NCI-H82 treated with DMSO at 0.1 percent for 48 hours (cell line): ENCODE results near the gene NDNF.

Experiments
- DNase-seq: peaks from one replicate; lab custom pipeline; 2025; ENCODE audit not compliant: unreplicated experiment; lab: John Stamatoyannopoulos, UW

The NDNF gene, protein sequence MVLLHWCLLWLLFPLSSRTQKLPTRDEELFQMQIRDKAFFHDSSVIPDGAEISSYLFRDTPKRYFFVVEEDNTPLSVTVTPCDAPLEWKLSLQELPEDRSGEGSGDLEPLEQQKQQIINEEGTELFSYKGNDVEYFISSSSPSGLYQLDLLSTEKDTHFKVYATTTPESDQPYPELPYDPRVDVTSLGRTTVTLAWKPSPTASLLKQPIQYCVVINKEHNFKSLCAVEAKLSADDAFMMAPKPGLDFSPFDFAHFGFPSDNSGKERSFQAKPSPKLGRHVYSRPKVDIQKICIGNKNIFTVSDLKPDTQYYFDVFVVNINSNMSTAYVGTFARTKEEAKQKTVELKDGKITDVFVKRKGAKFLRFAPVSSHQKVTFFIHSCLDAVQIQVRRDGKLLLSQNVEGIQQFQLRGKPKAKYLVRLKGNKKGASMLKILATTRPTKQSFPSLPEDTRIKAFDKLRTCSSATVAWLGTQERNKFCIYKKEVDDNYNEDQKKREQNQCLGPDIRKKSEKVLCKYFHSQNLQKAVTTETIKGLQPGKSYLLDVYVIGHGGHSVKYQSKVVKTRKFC

DNA sequence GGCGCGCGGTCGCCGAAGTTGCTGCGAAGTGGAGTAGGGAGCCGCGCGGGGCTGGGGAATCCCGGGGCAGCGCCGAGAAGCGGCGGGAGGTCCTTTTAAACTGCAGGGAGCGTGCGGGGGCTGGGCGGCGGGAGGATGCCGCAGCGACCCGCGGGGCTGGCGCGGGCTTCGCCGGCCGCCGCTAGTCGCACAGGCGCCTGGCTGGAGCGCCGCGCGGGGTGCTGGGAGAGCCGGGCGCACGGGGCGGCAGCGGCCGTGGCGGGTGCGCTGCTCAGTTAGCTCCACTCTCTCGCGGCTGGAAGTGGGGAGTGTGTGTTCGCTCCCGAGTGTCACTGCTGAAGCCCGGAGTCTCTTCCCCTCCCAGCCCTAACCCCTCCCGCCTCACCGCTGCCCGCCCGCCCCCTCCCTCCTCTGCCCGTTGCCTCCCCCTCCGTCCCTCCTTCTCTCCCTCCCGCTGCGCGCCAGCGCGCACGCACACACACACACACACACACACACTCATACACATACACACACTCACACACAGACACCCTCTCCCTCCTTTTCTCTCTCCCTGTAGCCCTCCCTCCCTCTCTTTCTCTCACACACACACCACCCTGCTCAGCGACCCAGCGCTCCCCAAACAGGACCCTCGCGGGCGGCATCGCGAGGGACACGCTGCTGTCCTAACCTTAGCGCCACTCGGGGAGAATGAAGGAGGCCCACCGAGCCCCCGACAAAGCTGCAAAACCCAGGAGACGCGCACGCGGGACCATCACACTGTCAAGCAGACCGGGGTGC lies at the start of gene NDNF:
NDNF (minus strand) TSS at position 312 of the 780 bp plus-strand sequence. CDS start 26,698 bp downstream, outside the sequence.
- no peak for DNase-seq

DNA sequence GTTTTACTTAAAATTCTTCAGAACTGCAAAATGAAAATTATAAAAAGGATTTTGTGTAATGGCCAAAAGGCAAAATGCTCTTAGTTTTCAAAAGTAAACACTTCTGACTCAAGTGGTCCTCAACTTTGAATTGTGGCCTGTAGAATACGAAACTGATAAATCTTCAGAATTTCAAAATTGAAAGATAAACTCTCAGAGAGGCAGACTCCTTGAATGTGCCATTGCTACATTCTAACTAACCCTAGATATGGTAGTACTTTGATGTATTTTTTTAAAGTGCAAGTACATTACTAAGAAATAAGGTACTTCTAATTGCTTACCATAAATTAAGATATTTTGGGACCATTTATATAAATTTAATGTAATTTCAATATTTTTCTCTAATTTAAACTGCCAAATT lies 47.4 kb upstream of the NDNF start:
- no peak for DNase-seq

DNA sequence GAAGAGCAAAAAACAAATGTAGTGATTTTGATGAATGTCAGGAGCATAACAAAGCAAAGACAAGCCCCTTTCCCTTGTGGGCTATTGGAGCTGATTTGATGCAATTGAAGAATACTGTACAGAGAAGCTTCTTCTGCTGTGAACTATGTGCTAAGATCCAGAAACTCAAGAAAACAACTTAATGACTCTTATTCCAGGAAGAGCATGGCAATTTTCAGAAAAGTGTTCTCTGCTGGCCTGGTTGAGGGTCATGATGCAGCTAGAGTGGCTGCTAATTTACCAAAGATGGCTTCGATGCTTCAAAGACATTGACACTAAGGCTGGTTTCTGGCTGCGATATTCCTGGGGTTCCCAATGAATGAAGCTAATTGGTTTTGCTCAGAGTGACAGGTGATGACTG lies 46.0 kb upstream of the NDNF start:
- DNase-seq, result no peak

DNA sequence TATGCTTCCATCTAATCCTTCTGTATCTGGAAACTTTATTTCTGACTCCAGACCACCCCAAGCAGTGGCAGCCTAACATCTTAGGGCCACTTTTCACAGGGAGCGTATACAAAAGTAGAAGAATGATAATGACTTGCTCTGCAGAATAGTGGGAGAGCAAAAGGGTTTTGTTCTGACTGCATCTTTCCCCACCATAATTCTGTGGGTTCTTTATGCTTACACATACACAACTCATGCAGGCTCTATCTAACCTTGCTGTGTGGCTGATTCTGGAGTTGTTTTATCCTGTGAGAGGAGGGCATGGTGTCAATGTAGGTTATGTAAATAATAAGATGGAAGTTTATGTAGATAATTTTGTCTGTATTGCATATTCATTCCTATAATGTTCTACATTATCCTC lies 42.4 kb upstream of the NDNF start:
- DNase-seq, result no peak

DNA sequence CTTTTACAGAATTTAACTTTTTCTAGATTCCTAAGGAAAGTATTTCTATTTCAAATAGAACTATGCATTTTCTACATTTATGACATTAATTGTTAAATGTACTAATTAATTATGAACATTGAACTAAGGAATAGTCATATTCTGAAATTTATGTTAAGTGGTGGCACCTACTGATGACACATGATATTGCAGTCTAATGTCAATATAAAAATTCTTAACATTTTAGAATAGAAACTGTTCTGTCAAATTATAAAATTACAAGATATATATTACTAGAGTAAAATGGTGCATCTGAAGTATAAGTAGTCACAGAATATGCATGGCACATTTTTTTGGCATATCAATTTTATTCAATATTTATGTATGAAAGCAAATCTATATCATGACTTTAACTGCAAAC lies 40.2 kb upstream of the NDNF start:
- DNase-seq, result no peak

DNA sequence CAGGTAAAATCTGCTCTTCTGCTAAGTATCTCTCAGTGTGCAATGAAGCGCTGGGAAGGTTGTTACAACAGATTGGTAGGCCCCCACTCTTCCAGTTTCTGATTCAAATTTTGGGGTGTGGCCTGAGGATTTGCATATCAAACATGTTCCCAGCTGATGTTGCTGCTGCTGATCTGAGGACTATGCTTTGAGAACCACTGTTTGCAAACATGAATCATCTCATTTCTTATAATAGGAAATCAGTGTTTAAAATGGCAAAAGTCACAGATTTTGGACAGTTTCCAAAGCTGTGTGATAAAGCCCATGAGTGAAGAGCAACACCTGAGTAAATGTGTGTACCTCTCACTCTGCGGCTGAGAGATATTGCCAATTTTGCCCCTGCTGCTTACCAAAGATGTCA lies 36.2 kb upstream of the NDNF start:
- DNase-seq, result no peak

DNA sequence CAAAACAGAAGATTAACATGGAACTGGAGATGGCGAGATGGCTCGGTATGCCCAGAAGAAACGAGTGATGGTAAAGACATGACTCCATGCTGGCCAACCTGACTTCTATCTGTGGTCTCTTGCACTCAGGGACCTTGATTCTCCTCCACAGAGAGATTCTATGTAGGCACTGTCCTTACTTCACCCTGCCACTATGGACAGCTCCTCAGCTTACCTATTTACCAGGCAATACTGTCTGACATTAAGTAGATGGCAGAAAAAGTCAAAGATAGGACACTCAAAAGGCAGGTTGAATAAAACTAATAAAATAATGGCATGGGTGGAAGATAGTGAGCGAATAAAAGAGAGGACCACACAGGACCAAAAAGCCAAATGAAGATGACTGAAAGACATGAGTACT lies 35.2 kb upstream of the NDNF start:
- DNase-seq, result no peak

DNA sequence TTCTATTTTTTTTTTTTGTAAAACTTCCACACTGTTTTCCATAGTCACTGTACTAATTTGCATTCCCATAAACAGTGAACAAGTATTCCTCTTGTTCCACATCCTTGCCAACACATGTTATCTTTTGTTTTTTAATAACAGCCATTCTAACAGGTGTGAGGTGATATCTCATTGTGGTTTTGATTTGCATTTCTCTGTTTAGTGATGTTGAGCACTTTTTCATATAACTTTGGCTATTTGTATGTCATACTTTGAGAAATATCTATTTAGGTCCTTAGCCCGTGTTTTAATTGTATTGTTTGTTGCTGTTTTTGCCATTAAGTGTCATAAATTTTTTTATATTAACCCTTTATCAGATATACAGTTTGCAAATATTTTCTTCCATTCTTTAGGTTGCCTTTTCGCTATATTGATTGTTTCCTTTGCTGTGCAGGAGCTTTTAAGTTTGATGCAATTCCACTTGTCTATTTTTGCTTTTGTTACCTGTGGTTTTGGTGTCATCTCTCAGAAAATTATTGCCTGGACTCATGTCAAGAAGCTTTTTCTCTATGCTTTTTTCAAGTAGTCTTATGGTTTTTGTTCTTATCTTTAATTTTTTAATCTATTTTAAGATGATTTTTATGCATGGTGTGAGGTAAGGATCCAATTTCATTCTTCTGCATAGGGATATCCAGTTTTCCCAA lies 27.9 kb upstream of the NDNF start:
- no peak for DNase-seq

DNA sequence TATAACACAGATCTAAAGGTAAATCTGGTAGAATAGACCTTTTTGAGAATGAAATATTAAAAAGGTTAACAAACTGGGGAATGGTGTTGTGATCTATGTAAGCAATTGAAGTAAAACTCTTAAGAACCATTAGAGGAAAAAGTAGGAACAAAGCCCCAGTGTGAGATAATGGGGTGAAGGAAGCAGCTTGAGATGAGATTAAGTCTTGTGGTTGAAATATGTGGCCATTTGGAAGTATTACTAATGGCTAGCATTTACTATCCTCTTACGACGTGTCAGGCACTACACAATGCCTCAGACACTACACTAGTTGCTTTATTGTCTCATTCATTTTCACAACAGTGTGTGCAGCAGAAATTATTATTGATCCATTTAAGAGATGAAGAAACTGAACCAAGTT lies 25.9 kb upstream of the NDNF start:
- no peak for DNase-seq

DNA sequence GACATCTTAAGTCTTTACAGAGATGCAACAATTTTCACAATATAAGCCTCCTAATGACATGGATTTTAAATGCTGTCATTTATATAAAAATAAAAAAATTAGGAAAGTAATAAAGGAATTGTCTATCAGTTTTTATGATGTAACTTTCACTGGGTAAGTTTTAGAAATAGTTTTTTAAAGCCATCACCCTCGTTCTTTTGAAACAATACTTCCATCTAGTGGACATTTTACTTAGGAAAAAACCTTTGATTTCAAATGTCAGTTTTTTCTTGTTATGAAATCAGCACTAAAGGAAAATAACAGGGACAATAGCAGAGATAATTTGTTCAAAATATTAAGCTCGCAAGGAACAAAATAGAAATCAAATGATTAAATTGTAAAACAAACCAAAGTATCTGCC lies 24.3 kb upstream of the NDNF start:
- DNase-seq, result peak; percentile 14

DNA sequence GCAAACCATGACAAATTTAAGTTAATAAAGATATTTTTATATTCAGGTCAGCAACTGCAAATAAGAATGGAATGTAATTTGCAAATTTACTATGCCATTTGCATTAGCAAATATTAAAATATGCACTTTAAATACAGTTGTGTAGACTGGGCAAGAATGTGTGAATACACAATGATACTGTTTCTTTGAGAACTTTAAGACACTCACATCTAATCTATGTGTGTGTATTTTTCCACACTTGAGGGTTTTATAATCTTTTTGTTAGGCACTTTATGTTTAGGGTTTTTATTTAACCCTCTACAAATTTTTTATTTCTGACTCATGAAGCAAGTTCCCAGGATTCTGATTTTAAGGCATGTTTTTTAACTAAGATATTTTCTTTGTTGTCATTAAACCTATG lies 23.9 kb upstream of the NDNF start:
- DNase-seq, result no peak

DNA sequence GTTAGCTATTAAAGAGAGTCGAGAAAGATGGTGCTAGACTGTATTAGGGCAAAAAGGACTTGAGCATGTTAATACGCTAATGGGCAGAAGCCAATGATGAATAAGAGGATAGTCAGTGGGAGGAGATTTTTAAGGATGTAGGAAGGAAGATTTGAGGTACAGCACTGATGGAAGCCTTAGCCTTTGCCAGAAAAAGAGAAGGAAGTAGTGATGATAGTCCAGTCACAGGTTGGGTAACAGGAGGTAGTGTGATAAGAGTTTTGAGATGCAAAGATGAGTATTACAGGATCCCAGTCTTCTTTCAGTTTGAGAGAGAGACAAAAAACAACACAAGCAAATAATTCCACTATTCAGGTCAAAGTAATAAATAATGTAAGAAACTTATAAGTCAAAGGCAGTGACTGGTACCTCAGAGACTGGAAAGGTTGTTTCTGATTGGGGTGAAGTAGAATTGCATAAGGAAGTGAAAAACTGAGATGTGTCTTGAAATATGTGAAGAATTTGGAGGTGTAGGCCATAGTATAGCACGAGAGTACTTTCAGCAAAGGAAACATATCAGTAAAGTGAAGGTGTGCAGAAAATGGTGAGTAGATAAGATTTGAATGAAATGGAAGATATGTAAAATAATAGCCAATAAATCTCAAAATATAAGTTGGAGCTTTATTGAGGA lies 22.1 kb upstream of the NDNF start:
- DNase-seq, result no peak

DNA sequence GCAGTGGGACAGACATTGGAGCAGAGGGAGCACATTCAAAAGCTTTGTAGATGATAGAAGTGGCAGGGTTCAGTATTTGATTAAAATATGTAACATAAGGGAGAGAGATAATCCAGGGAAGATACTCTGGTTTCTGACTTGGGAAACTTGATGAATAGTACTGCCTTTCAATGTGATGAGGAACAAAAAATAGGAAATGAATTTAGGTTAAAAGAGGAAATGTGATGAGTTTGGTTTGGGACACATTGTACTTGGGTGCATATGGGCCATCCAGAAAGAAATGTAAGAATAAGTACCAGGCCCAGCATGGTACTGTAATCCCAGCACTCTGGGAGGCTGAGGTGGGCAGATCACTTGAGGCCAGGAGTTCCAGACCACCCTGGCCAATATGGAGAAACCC lies 20.9 kb upstream of the NDNF start:
- DNase-seq, result no peak

DNA sequence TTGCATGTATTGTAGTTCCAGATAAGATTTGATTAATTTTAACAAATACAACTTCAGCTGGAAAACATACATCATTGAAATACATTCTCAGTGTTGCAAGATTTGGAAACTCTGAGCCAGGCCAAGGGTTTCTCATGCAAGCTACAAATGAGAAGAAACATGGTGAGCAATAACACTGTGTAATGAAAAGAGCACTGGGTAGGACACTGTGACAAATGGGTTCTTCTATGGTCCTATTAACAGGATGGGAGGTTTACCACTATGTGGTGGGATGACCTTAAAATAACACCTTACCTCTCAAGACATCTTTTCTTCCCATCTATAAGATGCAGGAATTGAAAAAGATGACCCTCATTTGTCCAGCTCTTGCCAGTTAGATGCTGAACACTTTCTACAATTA lies 19.6 kb upstream of the NDNF start:
- no peak for DNase-seq

DNA sequence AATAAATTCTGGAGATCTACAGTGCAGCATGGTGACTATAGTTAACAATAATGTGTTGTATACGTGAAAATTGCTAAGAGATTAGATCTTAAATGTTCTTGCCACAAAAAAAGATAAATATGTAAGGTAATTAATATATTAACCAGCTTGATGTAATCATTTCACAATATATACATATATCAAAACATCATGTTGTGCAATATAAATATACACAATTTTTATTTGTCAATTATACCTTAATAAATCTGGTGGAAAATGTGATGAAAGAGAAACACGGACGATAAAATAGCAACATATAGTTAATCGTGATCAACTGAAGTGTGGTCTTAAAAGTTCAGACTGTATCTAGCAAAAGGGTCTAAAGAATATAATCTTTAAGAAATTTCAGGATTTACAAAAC lies 16.5 kb upstream of the NDNF start:
- DNase-seq, result no peak

DNA sequence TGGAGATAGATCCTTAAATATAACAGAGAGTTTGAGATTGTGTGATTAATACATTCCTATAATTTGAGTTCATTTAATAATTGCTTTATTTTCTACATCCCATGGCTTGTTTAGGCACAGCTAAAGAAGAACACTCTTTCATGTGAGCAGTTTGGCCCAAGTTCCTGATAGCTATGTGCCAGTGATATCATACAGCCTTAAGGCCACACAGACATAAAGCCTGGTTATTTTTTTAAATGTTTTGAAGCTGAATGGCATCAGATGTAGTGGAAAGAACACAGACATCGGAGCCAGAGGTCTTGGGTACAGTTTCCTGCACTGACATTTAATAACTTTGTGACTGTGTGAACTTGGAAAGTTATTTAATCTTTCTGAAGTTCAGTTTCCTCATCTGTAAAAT lies 7.0 kb upstream of the NDNF start:
- no peak for DNase-seq

DNA sequence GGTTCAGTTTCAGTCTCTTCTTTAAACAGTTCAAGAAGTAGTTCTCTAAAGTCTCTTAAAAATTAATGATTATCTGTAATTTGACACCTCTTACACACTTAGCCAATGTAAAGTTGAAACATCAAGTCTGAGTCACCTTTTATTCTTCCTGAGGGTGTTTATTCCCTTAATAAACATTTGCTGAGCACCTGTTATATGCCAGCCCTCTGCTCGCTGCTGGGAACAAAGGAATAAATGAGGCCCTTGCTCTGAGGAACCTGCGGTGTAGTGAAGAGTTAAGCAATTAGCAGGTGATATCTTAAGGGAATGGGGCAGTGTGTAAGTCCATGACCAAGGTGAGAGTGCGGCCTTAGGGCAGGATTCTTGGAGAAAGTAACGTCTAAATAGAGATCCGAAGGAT lies 5.2 kb upstream of the NDNF start:
- DNase-seq, result no peak

DNA sequence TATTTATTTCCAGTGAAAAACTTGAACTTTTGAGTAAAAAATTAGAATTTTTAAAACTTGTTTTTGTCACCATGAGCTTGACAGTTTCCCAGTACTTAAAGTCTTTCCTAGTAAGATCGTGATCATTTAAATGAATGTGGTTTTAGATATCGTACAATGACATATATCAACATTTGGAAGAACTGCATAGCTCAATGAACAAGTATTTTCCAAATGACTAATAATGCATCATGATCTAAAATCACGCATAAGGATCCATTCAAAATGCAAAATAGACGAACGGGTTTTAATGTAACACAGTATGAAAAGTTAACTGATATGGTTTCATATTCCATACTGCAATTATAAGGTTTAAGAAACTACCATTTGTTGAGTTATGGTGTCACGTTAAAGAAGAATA lies 4.1 kb upstream of the NDNF start:
- no peak for DNase-seq

DNA sequence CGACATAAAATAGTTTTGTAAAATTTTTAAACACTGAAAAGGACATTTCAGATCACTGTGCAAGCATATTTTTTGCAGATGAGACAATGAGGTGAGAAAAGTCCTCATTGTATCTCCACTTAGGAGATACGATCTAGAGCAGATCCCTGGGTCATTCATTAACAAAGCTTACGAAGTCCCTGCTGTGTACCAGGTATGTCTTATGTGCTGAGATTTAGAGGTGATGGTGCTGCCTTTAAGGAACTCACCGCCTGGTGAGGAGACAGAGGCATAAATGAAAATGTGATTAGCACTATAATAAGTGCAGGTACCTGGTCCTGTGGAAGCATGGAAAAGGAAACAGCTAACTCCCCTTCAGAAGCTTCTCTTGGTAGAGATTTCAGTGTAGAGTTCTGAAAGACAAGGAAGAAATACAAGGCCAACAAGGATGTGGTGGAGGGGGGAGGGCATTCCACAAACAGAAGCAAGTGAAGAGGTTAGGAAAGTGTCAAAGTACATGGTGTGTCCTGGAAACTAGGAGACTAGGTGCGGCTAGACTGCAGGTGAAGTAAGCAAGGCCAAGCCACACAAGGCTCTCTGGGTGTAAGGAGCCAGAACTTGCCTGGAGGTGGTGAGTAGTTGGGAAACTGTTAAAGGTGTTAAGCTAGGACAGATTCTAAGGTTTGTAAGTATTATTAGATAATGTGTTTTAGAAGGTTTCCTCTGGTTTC lies 1.5 kb upstream of the NDNF start:
- no peak for DNase-seq

DNA sequence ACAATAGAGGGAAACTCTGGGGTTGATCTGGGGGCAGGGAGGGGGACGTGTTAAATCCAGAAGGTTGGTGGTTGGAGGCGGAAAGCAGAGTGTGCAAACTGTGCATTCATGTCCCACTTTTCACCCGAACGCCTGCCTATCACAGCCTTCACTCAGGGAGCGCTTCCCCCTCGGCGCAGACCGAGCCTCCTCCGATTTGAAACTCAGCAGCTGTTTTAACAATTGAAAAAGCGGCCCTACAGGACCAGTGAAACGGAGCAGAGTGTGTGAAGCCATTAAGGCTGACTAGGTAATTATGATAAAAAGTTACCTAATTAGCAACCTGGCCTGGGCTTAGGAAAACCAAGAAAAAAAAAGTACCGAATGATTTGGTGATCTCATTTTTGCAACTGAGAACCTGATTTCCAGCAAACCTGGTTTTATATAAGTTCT lies 685 bp upstream of the NDNF start:
- no peak for DNase-seq
